MCF 10A (cell line): Measurements from ENCODE around the gene CALML6. TPM values are rescaled to one million over a fixed set of nuclear protein-coding genes. Genes with fewer than 3 reads are reported as not detected.
A peak's percentile ranks its signal among the peaks of the same experiment; 100 is the strongest.

Experiments used
- BruUV-seq: library from RNA; stranded (reverse); fragments of 400-500 nt; replicated peaks from 2 replicates; lab custom pipeline; 2021; lab: Mats Ljungman, UMichigan
- CTCF ChIA-PET: fragments of 300-600 bp; sonication (Branson Sonifier 250); formaldehyde crosslinking; extraction: SDS; loops from one replicate; lab custom pipeline; 2021; ENCODE audit warnings: antibody characterized with exemption, inconsistent platforms; lab: Yijun Ruan, JAX
- POLR2A ChIA-PET: fragments of 300-600, 350-650 bp; sonication (Branson Sonifier 250); formaldehyde crosslinking; extraction: SDS; loops from one replicate; lab custom pipeline; 2020; ENCODE audit warnings: antibody characterized with exemption, inconsistent platforms; lab: Yijun Ruan, JAX
- DNase-seq: peaks from one replicate; pipeline ENCODE4 v3.0.0-alpha.2; 2018; ENCODE audit not compliant: unreplicated experiment
- H3K27ac Mint-ChIP-seq: one replicate; pipeline ENCODE4 v1.8.0; 2022; ENCODE audit warnings: mild to moderate bottlenecking, low read depth, mixed read lengths; ENCODE audit not compliant: unreplicated experiment
- H3K27me3 Mint-ChIP-seq: one replicate; pipeline ENCODE4 v1.8.0; 2022; ENCODE audit warnings: mixed read lengths; ENCODE audit not compliant: insufficient read depth, unreplicated experiment
- H3K36me3 Mint-ChIP-seq: one replicate; pipeline ENCODE4 v1.8.0; 2022; ENCODE audit warnings: mild to moderate bottlenecking, moderate library complexity, mixed read lengths; ENCODE audit not compliant: insufficient read depth, unreplicated experiment
- H3K4me1 Mint-ChIP-seq: one replicate; pipeline ENCODE4 v1.8.0; 2022; ENCODE audit warnings: mixed read lengths; ENCODE audit not compliant: insufficient read depth, unreplicated experiment
- H3K4me3 Mint-ChIP-seq: one replicate; pipeline ENCODE4 v1.8.0; 2022; ENCODE audit warnings: mild to moderate bottlenecking, moderate library complexity, mixed read lengths; ENCODE audit not compliant: unreplicated experiment
- H3K9me3 Mint-ChIP-seq: one replicate; pipeline ENCODE4 v1.8.0; 2022; ENCODE audit warnings: mixed read lengths; ENCODE audit not compliant: unreplicated experiment
- intact Hi-C: fragments of 100-400 bp; cut with micrococcal nuclease; formaldehyde crosslinking; loops from 2 replicates; pipeline ENCODE4 v1.14.1; 2022
- total RNA-seq: library from RNA; stranded (reverse); gene quantifications from 2 replicates; pipeline ENCODE4 v1.2.3, GENCODE V29; 2022
- TF ChIP-seq, protein P1 (sequence below): fragments of 200-600 bp; IDR thresholded peaks from one replicate; pipeline ENCODE4 v1.8.0; 2022; ENCODE audit warnings: antibody characterized with exemption, mild to moderate bottlenecking; ENCODE audit not compliant: unreplicated experiment

CALML6 gene
- total RNA-seq, 1 experiment from 2014 or later, result 1.7 TPM

DNA sequence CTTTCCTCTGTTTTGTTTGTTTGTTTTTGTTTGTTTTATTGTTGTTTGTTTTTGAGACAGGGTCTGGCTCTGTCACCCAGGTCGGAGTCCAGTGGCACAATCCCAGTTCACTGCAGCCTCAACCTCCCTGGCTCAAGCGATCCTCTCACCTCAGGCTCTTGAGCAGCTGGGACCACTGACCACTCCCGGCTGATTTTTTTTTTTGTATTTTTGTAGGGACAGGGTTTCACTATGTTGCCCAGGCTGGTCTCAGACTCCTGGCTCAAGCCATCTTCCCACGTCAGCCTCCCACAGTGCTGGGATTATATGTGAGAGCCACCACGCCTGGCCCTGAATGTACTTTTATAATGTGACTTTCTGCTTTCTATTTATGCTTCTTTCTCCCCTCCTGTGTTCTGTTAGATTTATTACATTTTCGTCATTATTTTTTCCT lies 5.0 kb upstream of the CALML6 start:
- Mint-ChIP-seq H3K4me1 (peaks cover 13% of the 10 kb centered on the region), H3K9me3 (no peaks in the 10 kb centered on the region), H3K4me3 (peak overlapping the region; percentile 69), H3K27me3 (no peaks in the 10 kb centered on the region), H3K27ac (peak overlapping the region; percentile 35), H3K36me3 (peaks cover 5% of the 10 kb centered on the region)
- BruUV-seq, result no TSS peak
- no peak for DNase-seq
- TF ChIP-seq, protein P1, sequence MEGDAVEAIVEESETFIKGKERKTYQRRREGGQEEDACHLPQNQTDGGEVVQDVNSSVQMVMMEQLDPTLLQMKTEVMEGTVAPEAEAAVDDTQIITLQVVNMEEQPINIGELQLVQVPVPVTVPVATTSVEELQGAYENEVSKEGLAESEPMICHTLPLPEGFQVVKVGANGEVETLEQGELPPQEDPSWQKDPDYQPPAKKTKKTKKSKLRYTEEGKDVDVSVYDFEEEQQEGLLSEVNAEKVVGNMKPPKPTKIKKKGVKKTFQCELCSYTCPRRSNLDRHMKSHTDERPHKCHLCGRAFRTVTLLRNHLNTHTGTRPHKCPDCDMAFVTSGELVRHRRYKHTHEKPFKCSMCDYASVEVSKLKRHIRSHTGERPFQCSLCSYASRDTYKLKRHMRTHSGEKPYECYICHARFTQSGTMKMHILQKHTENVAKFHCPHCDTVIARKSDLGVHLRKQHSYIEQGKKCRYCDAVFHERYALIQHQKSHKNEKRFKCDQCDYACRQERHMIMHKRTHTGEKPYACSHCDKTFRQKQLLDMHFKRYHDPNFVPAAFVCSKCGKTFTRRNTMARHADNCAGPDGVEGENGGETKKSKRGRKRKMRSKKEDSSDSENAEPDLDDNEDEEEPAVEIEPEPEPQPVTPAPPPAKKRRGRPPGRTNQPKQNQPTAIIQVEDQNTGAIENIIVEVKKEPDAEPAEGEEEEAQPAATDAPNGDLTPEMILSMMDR, result no peak
- intact Hi-C loops, result no loop called here
- POLR2A ChIA-PET, result interaction anchor here (0.6 to 5.2 kb wide), 12 partner anchors 13 to 324 kb away, joined by 3 to 42 read pairs (median 4); partner anchors contain the start of genes MIB2 and NADK
- CTCF ChIA-PET, result interaction anchor here (0.6 to 2.7 kb wide), 6 partner anchors 8 to 130 kb away, joined by 3 to 13 read pairs (median 4); no protein-coding TSS in a partner anchor

DNA sequence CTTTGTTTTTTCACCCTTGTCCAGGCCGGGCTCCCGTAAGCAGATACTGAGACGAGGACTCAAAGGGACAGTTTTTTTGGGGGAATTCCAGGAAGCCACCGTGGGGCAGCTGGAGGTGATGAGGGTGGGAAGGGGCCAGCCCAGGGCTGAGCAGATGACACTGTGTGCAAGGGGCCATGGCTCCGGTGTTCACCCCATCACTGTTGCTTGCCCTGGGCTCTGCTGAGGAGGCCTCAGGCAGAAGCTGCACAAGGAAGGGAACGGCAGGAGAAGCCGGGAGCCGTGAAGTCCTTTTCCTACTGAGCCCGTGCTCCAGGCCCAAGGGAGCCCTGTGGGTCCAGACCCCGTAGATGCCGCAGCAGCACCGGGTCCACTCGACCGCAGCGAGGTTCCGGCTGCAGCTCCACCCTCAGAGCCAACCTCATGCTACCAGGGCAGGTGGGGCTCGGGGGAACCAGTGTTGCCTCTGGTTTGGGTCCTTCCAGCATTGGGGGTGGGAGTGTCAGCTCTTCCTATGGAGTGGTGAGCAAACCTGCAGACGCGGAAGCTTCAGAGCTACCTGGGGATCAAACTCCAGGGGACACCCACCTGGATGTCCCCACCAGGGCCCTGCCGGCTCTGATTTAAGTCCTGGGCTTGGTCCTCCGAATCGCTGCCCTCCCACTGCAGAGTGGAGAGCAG lies 4.3 kb upstream of the CALML6 start:
- peaks cover 13% of the 10 kb centered on the region for H3K4me1 Mint-ChIP-seq
- peak overlapping the region; percentile 69 for H3K4me3 Mint-ChIP-seq
- H3K9me3 Mint-ChIP-seq, result no peaks in the 10 kb centered on the region
- ChIA-PET POLR2A (no interaction called here), CTCF (interaction anchor here (1.6 kb wide), 1 partner anchor 131 kb away, joined by 4 read pairs; no protein-coding TSS in a partner anchor)
- H3K36me3 Mint-ChIP-seq, result peaks cover 4% of the 10 kb centered on the region
- no peak for DNase-seq
- BruUV-seq, result no TSS peak
- TF ChIP-seq, protein P1, result no peak
- no peaks in the 10 kb centered on the region for H3K27me3 Mint-ChIP-seq
- intact Hi-C loops, result no loop called here
- peak overlapping the region; percentile 35 for H3K27ac Mint-ChIP-seq

GRCh38 chr1:1911350-1912041 lies 3.6 kb upstream of the CALML6 start:
- no peaks in the 10 kb centered on the region for H3K27me3 Mint-ChIP-seq
- no TSS peak for BruUV-seq
- no peaks in the 10 kb centered on the region for H3K9me3 Mint-ChIP-seq
- no peak overlapping the region for H3K27ac Mint-ChIP-seq
- no peak overlapping the region for H3K4me3 Mint-ChIP-seq
- no peak for DNase-seq
- ChIA-PET CTCF (no interaction called here), POLR2A (no interaction called here)
- no peaks in the 10 kb centered on the region for H3K36me3 Mint-ChIP-seq
- TF ChIP-seq, protein P1, result no peak
- intact Hi-C loops, result no loop called here
- peaks cover 6% of the 10 kb centered on the region for H3K4me1 Mint-ChIP-seq
